Measurements from ENCODE around the gene LMOD1. TPM values are rescaled to one million over a fixed set of nuclear protein-coding genes. Genes with fewer than 3 reads are reported as not detected.
A peak's percentile ranks its signal among the peaks of the same experiment; 100 is the strongest.

The LMOD1 gene
- total RNA-seq (10 to 100 TPM; 31.4 to 46.3 TPM), polyA plus RNA-seq (ENCODE audit: insufficient read depth, low read depth, low replicate concordance) (39.4 TPM)
- long read RNA-seq, donor 1: 0 reads
- long read RNA-seq, donor 2: 0 reads

DNA sequence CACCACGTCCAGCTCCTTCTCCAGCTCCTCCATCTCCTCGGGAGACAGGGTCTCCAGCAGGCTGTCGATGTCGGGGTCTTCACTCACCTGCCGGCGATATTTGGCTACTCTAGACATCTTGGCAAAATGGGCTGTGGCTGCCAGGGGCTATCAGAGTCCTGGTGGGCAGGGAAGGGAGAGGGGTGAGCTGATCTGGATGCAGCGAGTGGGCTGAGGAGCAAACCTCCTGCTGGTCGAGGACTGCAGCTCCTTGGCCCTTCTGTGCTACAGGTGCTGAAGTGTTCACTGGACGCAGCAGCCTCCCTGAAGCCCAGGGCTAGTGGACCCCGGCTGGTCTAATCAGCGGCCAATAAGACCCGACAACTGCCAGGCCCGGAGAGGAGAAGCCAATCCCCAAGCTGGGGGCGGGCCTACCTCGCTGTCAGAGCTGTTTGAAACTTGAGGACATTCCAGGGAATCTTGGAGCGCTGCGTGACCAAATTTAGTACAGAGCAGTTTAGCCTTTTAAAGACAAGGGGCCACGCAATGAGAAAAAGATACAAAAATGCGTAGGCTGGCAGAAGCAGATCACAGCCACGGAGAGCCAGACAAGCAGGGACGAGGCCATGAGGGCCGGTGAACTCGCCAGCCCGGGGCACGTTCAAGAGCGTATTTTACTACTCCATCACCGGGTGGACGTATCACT, at the start of gene LMOD1:
TSS of gene LMOD1 (minus strand) at position 325 of the 685 bp plus-strand sequence. CDS start at position 117, 208 bp downstream.
- Histone ChIP-seq H3K27ac (peak within 1 kb of the TSS; percentile 79 to 90), H3K27me3 (no peaks in the 10 kb centered on the region), H3K4me3 (peak within 1 kb of the TSS; percentile 66 to 69), H3K4me1 (peaks cover 20% of the 10 kb centered on the region), H3K36me3 (ENCODE audit: low read depth, missing control alignments) (no peaks in the 10 kb centered on the region), H3K9me3 (no peaks in the 10 kb centered on the region)
- DNase-seq: peak; percentile 96
- WGBS, 2 donors: 0 to 1% methylated on average over 24 to 28 of the region's 28 CpGs
- intact Hi-C loops (cut with DNase I; ENCODE audit: low total_unique reads): no loop called here
- peak; percentile 87 for TF ChIP-seq POLR2A (IDR thresholded peaks at IDR 0.05)
- TF ChIP-seq, protein P1, sequence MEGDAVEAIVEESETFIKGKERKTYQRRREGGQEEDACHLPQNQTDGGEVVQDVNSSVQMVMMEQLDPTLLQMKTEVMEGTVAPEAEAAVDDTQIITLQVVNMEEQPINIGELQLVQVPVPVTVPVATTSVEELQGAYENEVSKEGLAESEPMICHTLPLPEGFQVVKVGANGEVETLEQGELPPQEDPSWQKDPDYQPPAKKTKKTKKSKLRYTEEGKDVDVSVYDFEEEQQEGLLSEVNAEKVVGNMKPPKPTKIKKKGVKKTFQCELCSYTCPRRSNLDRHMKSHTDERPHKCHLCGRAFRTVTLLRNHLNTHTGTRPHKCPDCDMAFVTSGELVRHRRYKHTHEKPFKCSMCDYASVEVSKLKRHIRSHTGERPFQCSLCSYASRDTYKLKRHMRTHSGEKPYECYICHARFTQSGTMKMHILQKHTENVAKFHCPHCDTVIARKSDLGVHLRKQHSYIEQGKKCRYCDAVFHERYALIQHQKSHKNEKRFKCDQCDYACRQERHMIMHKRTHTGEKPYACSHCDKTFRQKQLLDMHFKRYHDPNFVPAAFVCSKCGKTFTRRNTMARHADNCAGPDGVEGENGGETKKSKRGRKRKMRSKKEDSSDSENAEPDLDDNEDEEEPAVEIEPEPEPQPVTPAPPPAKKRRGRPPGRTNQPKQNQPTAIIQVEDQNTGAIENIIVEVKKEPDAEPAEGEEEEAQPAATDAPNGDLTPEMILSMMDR (IDR thresholded peaks at IDR 0.05): no peak

DNA sequence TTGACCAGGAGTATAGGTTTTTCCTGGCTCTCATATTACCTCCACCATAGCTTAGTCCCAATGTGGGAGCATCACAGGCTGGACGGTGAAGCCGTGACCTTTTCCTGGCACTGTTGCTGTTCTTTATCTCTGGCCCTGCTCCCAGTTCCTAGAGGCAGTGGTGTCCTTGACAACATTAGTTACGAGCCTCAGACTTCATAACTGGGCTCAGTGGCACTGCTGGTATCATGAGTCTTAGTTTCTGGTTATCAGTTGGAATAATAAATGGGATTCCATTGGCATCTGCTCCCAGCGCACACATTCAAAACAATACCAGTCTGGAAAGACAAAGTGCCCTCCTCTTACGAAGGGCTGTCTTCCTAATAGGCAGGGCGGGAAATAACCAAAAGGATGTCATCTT, 44.1 kb upstream of the LMOD1 start:
- H3K27me3 ChIP-seq: no peaks in the 10 kb centered on the region
- H3K4me1 ChIP-seq: peaks cover 14% of the 10 kb centered on the region
- intact Hi-C loops (cut with DNase I; ENCODE audit: low total_unique reads): no loop called here
- peak; percentile 88 for DNase-seq
- H3K36me3 ChIP-seq (ENCODE audit: low read depth, missing control alignments): no peaks in the 10 kb centered on the region
- H3K4me3 ChIP-seq: no peak overlapping the region
- no peak overlapping the region for H3K27ac ChIP-seq
- H3K9me3 ChIP-seq: no peaks in the 10 kb centered on the region
- 40 to 64% methylated on average over 6 of the region's 6 CpGs for WGBS, 2 donors
- TF ChIP-seq POLR2A (IDR thresholded peaks at IDR 0.05): no peak
- TF ChIP-seq, protein P1 (IDR thresholded peaks at IDR 0.05): no peak

DNA sequence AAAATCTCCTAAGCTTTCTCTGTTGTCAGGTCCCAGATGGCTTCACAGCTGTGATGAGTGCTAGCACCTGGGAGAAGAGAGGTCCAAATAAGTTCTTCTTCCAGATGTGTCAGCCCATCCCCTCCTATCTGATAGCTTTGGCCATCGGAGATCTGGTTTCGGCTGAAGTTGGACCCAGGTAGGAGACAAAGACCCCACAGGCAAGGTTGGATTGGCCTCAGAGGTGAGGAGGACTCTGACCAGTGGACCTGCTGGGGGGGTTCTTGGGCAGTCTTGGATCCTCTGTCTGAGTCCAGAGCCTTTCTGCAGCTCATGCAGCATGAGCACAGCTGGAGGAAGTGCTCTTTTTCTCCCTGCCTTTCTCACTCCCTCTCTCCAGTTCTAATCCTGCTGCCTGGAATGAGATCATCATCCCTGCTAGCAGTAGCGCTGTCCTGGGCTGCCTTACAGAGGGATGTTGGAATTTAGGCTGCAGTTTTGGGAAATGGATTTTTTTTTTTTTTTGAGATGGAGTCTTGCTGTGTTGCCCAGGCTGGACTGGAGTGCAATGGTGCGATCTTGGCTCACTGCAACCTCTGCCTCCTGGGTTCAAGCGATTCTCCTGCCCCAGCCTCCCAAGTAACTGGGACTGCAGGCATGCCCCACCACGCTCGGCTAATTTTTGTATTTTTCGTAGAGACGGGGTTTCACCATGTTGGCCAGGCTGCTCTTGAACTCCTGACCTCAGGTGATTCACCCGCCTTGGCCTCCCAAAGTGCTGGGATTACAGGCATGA, 43.2 kb upstream of the LMOD1 start:
- no peak for DNase-seq
- TF ChIP-seq, protein P1 (IDR thresholded peaks at IDR 0.05): no peak
- TF ChIP-seq POLR2A (IDR thresholded peaks at IDR 0.05): no peak
- Histone ChIP-seq H3K4me3 (no peak overlapping the region), H3K36me3 (ENCODE audit: low read depth, missing control alignments) (no peaks in the 10 kb centered on the region), H3K27me3 (no peaks in the 10 kb centered on the region), H3K27ac (no peak overlapping the region), H3K4me1 (peaks cover 14% of the 10 kb centered on the region), H3K9me3 (no peaks in the 10 kb centered on the region)
- 84 to 94% methylated on average over 8 to 10 of the region's 10 CpGs for WGBS, 2 donors
- intact Hi-C loops (cut with DNase I; ENCODE audit: low total_unique reads): no loop called here

DNA sequence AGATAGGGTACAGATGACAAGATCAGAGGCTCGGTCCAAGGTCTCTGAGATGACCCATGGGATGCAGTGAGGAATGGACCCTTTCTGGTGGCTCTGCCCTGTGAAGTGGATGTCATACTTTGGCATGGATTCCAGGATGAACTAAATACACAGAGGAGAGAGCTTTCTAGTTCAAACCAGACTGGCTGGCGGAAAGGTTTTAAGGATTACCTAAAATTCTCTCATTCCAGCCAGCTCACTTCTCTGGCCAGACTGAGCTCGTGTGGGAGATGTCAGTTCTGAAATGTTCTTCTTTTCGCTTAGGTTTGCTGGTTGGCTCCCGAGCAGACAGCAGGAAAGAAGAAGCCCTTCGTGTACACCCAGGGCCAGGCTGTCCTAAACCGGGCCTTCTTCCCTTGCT, 42.3 kb upstream of the LMOD1 start:
- no peak for TF ChIP-seq POLR2A (IDR thresholded peaks at IDR 0.05)
- TF ChIP-seq, protein P1 (IDR thresholded peaks at IDR 0.05): no peak
- H3K4me1 ChIP-seq: peaks cover 15% of the 10 kb centered on the region
- H3K4me3 ChIP-seq: no peak overlapping the region
- no peak overlapping the region for H3K27ac ChIP-seq
- H3K9me3 ChIP-seq: no peaks in the 10 kb centered on the region
- WGBS, 2 donors: 59 to 73% methylated on average over 6 to 7 of the region's 7 CpGs
- intact Hi-C loops (cut with DNase I; ENCODE audit: low total_unique reads): no loop called here
- H3K27me3 ChIP-seq: no peaks in the 10 kb centered on the region
- DNase-seq: no peak
- no peaks in the 10 kb centered on the region for H3K36me3 ChIP-seq (ENCODE audit: low read depth, missing control alignments)
